Measurements from ENCODE around the gene PFKM.

DNA sequence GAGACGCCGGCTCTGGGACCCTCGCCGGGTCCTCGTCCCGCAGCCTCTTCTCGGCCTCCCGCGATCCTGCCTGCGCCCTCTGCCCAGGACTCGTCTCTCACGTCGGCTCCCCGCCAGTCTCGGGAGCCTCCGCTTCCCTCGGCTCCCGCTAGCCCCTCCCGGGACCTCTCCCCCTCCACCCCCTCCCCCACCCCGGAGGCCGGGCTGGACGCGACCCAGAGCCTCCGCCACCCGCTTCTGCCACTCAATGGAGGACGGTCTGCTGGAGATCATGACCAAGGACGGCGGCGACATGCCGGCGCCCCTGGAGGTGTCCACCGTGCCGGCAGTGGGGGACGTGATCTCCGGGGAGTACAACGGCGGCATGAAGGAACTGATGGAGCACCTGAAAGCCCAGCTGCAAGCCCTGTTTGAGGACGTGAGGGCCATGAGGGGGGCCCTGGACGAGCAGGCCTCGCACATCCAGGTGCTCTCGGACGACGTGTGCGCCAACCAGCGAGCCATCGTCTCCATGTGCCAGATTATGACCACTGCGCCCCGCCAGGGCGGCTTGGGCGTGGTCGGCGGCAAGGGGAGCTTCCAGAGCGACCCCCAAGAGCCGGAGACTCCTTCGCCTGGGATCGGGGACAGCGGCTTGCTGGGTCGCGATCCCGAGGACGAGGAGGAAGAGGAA, 64.8 kb downstream of the PFKM start:
- TF ChIP-seq MAFK (IDR thresholded peaks at IDR 0.05; ENCODE audit: low read length) (no peak), MTA3 (IDR thresholded peaks at IDR 0.05; ENCODE audit: borderline replicate concordance) (no peak)
